Stimulated activated CD4-positive, alpha-beta T cell treated with anti-CD3 and anti-CD28 coated beads, Interleukin-4, amount 100 ng/mL, for 1 hour (primary cell): ENCODE results near the gene SMC5.
"Not testable (repeated sequence)": the region's sequence is repeated elsewhere in the genome, so short reads cannot be mapped to it uniquely, and the experiment has no call there.

Source experiments
- DNase-seq: peaks from one replicate; pipeline ENCODE4 v3.0.0-alpha.2; 2020

SMC5 gene

DNA sequence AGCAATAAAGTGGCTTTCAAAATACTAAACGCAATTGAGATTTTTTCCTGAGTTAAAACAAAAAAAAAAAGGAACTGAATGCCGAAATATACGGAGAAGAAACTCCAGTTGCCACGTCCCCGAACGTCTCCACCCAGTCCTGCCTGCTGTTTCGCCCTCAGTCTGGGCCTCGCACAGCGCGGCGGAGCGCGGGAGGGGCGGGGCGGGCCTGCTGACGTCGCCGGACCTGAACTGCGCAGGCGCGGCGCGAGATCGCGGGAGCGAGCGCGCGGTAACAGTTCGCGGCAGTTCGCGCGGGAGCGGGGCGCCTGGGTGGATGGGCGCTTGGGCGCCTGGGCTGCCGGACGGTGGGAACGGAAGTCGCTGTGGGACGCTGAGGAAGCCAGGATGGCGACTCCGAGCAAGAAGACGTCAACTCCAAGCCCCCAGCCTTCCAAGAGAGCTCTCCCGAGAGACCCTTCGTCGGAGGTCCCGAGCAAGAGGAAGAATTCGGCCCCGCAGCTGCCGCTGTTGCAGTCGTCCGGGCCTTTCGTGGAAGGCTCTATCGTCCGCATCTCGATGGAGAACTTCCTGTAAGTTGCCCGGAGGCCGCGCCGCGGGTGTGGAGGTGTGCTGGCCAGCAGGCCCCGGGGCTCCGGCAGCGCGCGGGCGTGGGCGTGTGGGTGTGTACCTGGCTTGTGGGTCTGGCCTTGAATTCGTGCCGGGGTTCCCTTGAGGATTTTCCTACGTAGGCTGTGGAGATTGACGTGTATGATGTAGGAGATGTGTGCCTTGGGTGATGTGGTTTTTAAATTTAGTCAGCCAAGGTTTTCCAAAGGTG is at the start of gene SMC5:
TSS of gene SMC5 (plus strand) at position 287 of the 820 bp plus-strand sequence. CDS start at position 388, 101 bp downstream.
- peak; percentile 86 for DNase-seq

- no peak for DNase-seq
Observed at GRCh38 chr9:70217029-70217428, 41.7 kb upstream of the SMC5 start.

- DNase-seq, result no peak
Observed at GRCh38 chr9:70218767-70219166, 40.0 kb upstream of the SMC5 start.

- no peak for DNase-seq
Observed at GRCh38 chr9:70220216-70220615, 38.6 kb upstream of the SMC5 start.

GRCh38 chr9:70222354-70222753 is 36.4 kb upstream of the SMC5 start:
- DNase-seq, result no peak

- no peak for DNase-seq
Observed at GRCh38 chr9:70228118-70228517, 30.7 kb upstream of the SMC5 start.

GRCh38 chr9:70228611-70229010 is 30.2 kb upstream of the SMC5 start:
- DNase-seq, result no peak

DNA sequence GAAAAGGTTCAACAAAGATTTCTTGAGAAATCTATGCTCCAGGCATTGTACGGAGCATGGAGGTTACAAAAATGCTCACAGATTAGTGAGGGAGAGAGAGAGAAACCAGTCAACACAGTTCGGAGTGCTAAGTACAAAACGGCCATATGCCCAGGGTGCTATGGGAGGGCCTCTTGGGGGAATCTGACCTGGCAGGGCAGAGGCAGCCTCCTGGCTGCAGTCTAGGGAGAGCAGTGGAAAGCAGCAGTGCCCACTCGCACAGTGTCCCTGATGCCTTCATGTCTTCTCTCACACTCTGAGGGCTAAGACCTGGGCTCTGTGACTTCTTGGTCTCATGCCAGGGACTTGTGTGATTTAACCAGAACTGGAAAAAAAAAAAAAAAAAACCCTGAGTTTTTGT is 29.8 kb upstream of the SMC5 start:
- DNase-seq, result no peak

- DNase-seq, result no peak
Observed at GRCh38 chr9:70229579-70229978, 29.2 kb upstream of the SMC5 start.

DNA sequence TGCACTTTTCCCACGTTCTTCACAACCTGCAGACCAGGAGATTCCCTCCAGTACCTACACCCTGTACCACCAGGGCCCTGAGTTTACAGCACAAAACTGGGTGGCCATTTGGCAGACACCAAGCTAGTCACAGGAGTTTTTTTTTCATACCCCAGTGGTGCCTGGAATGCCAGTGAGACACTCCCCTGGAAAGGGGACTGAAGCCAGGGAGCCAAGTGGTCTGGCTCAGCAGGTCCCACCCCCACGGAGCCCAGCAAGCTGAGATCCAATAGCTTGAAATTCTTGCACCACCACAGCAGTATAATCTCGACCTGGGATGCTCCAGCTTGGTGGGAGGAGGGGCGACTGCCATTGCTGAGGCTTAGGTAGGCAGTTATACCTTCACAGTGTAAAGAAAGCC is 26.3 kb upstream of the SMC5 start:
- no peak for DNase-seq

- not testable (repeated sequence) for DNase-seq
Observed at GRCh38 chr9:70234208-70234607, 24.6 kb upstream of the SMC5 start.

- DNase-seq, result not testable (repeated sequence)
Observed at GRCh38 chr9:70245952-70246351, 12.8 kb upstream of the SMC5 start.

- no peak for DNase-seq
Observed at GRCh38 chr9:70250221-70250620, 8.6 kb upstream of the SMC5 start.

- no peak for DNase-seq
Observed at GRCh38 chr9:70255486-70255885, 3.3 kb upstream of the SMC5 start.

- DNase-seq, result no peak
Observed at GRCh38 chr9:70256123-70256551, 2.6 kb upstream of the SMC5 start.

DNA sequence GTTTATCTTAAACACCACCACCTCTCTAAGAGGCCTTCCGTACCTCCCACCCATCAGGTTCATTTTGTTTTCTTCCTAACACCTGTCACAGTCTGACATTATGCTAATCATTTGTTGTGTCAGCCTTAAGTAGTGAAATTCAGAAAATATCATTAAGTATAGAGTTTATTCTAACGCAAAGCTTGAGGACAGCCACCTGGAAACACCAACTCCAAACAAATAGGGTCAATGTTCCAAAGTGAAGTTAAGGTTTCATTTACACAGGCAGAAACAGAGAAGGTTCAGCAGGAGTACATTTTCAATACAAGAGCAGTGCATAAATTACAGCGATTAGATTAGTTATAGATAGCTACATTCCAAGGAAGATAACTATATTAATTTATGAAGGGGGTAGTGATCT is 1.3 kb upstream of the SMC5 start:
- DNase-seq, result no peak

GRCh38 chr9:70257991-70258691 is 637 bp upstream of the SMC5 start:
- DNase-seq, result no peak

DNA sequence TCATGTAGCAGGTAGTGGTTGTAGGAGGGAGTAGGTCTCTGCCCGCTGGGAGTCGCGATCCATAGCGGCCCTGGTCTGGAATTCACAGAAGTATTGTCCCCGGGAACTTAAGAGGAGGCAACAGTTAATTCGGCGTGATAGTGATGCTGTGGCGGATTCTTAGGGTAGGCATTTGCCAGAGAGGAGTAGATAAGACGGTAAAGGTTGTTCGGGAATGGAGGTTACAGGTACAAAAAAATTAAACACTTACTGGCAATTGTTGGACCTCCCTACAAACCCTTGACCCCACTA is 679 bp downstream of the SMC5 start:
- DNase-seq, result no peak

- no peak for DNase-seq
Observed at GRCh38 chr9:70260007-70260443, 1.2 kb downstream of the SMC5 start.

DNA sequence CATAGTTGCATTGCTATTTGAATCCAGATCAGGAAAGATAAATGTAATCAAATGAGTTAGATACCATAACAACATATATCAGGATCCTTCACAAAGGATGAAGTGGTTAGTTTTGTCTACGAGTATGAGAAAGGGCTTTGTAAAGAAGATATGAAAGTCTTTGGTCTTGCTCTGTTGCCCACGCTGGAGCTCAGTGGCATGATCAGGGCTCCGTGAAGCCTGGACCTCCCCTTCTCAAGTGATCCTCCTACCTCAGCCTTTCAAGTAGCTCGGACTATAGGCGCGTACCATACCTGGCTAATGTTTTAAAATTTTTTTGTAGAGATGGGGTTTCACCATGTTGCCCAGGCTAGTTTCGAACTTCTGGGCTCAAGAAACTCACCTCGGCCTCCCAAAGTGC is 1.8 kb downstream of the SMC5 start:
- no peak for DNase-seq

DNA sequence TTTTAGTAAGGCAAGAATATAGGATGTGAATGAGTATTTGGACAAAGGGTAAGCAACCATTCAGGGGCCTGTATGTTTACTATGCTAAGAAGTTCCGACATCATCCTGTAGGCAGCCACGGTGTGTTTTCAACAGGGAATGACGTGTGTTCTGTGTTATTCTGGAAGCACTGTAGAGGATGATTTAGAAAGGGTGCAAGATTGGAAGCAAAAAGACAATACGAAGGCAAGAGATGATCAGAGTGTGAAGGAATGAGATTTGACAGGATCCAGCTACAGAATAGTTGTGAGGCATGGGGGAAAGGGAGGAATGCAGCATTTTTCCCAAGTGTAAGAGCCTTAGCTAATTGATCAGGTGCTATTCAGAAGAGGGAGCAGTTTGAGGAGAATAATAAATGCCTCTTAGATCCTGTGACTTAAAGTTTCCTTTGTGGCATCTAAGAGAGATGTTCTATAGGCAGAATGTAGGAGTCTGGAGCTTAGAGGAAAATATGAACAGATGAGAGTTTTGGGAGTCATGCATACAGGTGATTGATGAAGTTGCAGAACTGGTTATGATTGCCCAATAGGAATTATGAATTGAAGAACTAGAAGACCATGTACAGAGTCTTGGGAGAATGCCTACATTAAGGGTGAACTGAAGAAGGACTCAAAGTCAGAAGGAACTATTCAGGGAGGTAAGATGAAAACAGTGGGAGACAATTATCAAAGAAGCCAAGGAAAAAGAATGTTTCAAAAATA is 2.5 kb downstream of the SMC5 start:
- DNase-seq, result no peak

DNA sequence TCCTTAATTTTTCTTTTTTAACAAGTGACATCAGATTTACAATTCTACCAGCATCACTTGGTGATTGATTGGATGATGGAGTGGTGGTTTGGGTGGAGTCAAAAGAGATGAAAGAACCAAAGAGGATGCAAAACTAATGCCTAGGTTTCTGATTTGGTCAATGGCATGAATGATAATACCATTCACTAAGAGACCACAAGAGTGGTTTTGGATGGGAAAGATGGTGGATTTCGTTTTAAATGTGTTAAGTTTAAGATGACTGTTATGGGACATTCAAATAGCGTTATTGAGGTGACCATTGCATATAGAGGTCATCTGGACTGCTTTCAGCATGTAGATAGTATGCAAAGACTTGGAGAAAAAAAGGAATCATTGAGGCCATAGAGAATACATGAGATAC is 3.6 kb downstream of the SMC5 start:
- no peak for DNase-seq

DNA sequence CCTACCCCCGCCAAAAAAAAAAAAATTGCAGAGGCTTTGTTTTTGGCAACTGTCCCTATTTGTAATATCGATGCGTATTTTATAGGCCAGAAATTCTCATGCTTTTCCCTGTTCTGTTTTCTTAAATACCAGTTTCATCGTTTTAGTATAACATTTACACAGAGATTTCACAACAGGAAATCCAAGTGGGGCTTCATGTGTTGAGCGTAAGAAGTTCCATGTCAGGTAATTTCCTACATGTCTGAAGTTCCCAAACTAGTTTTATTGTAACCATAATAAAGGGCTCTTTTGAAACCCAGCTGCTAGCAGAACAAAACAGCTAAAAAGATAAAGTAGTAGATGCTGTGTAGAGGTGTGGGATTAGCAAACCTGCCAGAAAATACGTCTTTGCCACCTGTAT is 4.2 kb downstream of the SMC5 start:
- DNase-seq, result no peak

DNA sequence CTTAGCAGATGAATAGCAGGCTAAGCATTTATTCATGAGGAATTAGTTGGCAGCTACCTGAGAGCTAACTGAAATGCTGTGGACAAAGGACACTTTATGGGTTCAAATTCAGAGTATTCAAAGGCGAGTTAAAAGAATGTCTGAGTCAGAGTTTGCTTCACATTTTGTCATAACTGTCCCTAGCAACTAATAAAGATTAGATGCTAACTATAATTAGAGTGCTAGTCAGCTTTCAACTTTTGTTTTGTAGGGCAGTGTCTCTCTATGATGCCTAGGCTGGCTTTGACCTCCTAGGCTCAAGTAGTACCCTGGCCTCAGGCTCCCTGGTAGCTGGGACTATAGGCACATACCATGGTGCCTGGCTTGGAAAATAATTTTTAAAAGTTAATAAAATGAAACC is 4.6 kb downstream of the SMC5 start:
- no peak for DNase-seq
